GM19467 (cell line): ENCODE results near the gene REXO4.
"Not testable (repeated sequence)": the region's sequence is repeated elsewhere in the genome, so short reads cannot be mapped to it uniquely, and the experiment has no call there.

Source experiments
- ATAC-seq: cut with Tn5 transposase; IDR thresholded peaks from one replicate; pipeline ENCODE4 v1.9.1; 2021; ENCODE audit warnings: mild to moderate bottlenecking, moderate library complexity; ENCODE audit not compliant: unreplicated experiment

REXO4 gene

GRCh38 chr9:133390713-133391112 lies 27.1 kb downstream of the REXO4 start:
- ATAC-seq: no peak

GRCh38 chr9:133389562-133389961 lies 28.2 kb downstream of the REXO4 start:
- ATAC-seq: no peak

GRCh38 chr9:133389025-133389557 lies 28.7 kb downstream of the REXO4 start:
- no peak for ATAC-seq

GRCh38 chr9:133387680-133388079 lies 30.1 kb downstream of the REXO4 start:
- ATAC-seq: no peak

GRCh38 chr9:133386338-133386737 lies 31.5 kb downstream of the REXO4 start:
- ATAC-seq: no peak

GRCh38 chr9:133385452-133385851 lies 32.4 kb downstream of the REXO4 start:
- ATAC-seq: no peak

GRCh38 chr9:133384736-133385321 lies 33.0 kb downstream of the REXO4 start:
- no peak for ATAC-seq

- no peak for ATAC-seq
Measured at GRCh38 chr9:133383438-133383837, 34.4 kb downstream of the REXO4 start.

GRCh38 chr9:133382507-133383141 lies 35.2 kb downstream of the REXO4 start:
- ATAC-seq: no peak

- ATAC-seq: no peak
Measured at GRCh38 chr9:133380734-133381133, 37.1 kb downstream of the REXO4 start.

- ATAC-seq: no peak
Measured at GRCh38 chr9:133379153-133380086, 38.4 kb downstream of the REXO4 start.

GRCh38 chr9:133378408-133378962 lies 39.3 kb downstream of the REXO4 start:
- ATAC-seq: no peak

- ATAC-seq: no peak
Measured at GRCh38 chr9:133377721-133378216, 40.0 kb downstream of the REXO4 start.

- not testable (repeated sequence) for ATAC-seq
Measured at GRCh38 chr9:133377280-133377679, 40.5 kb downstream of the REXO4 start.

GRCh38 chr9:133375724-133376654 lies 41.8 kb downstream of the REXO4 start, which contains the start of the genes STKLD1 and SURF4:
TSS of gene STKLD1 (plus strand) at chr9:133376366. CDS start at chr9:133376474, 108 bp downstream.
TSS of gene SURF4 (minus strand) at chr9:133376060. CDS start at chr9:133375969, 91 bp downstream.
- peak; percentile 89 for ATAC-seq

GRCh38 chr9:133375116-133375723 lies 42.6 kb downstream of the REXO4 start:
- no peak for ATAC-seq

- ATAC-seq: no peak
Measured at GRCh38 chr9:133374612-133375115, 43.1 kb downstream of the REXO4 start.

- ATAC-seq: no peak
Measured at GRCh38 chr9:133372144-133372543, 45.7 kb downstream of the REXO4 start.

- no peak for ATAC-seq
Measured at GRCh38 chr9:133371261-133371711, 46.5 kb downstream of the REXO4 start.
